HepG2 (cell line): ENCODE results near the gene ZBTB7B. TPM values are rescaled to one million over a fixed set of nuclear protein-coding genes. Genes with fewer than 3 reads are reported as not detected.

Experiments
- ATAC-seq: fragments of 200-7000 bp; cut with Tn5 transposase; 3 replicates; pipeline ENCODE4 v1.9.1; 2020; ENCODE audit warnings: mild to moderate bottlenecking, moderate library complexity
- BruUV-seq: library from RNA; stranded (reverse); fragments of 400-500 nt; replicated peaks from 2 replicates; lab custom pipeline; 2021; lab: Mats Ljungman, UMichigan
- CTCF ChIA-PET: fragments of 300-600 bp; formaldehyde crosslinking; extraction: SDS; loops from one replicate; lab custom pipeline; 2021; ENCODE audit warnings: low total read pairs, inconsistent platforms, low intra/inter-chr PET ratio; lab: Yijun Ruan, JAX
- POLR2A ChIA-PET: fragments of 350-600 bp; sonication (Branson Sonifier 250); formaldehyde crosslinking; loops from one replicate; lab custom pipeline; 2020; ENCODE audit warnings: antibody characterized with exemption, inconsistent platforms; lab: Yijun Ruan, JAX
- DNase-seq: peaks from one replicate; pipeline ENCODE4 v3.0.0-alpha.2; 2015; ENCODE audit warnings: low spot score
- FAIRE-seq: peaks from 3 replicates; lab custom pipeline; 2011; peaks lifted over from hg19 to GRCh38; lab: Jason Lieb, UNC
- H2AFZ ChIP-seq: one replicate; pipeline ENCODE4 v1.6.1; 2011; ENCODE audit warnings: low read length, inconsistent platforms
- H3K27ac ChIP-seq: fragments of 300-600 bp; 3 replicates; pipeline ENCODE4 v1.8.0; 2011; ENCODE audit warnings: mixed run types, mild to moderate bottlenecking, mixed read lengths, low read length, inconsistent platforms; ENCODE audit not compliant: insufficient read depth; ENCODE audit errors: extremely low read length
- H3K27me3 ChIP-seq, 2 experiments: fragments of 200-600 bp in 1 of 2; 2 replicates in 1 of 2; 3 replicates in 1 of 2; pipeline versions ENCODE4 v1.6.0 to v1.8.0; 2011; ENCODE audit warnings: low read length in 2 of 2, mild to moderate bottlenecking in 2 of 2, moderate library complexity in 2 of 2, inconsistent platforms in 1 of 2; ENCODE audit not compliant: insufficient read depth in 2 of 2, control insufficient read depth in 1 of 2
- H3K36me3 ChIP-seq, 2 experiments: fragments of 200-600 bp in 1 of 2; replicated peaks in 1 of 2; 2 replicates in 1 of 2; 3 replicates in 1 of 2; pipeline versions ENCODE4 v1.5.1 to v1.8.0; 2011; ENCODE audit warnings: low read length in 2 of 2, inconsistent platforms in 1 of 2; ENCODE audit not compliant: insufficient read depth in 2 of 2, control insufficient read depth in 1 of 2
- H3K4me1 ChIP-seq: 2 replicates; pipeline ENCODE4 v1.5.1; 2012; ENCODE audit warnings: low read length, inconsistent platforms; ENCODE audit not compliant: insufficient read depth
- H3K4me2 ChIP-seq: 2 replicates; pipeline ENCODE4 v1.6.0; 2011; ENCODE audit warnings: low read depth, low read length, inconsistent platforms
- H3K4me3 ChIP-seq, 3 experiments: fragments of 200-600 bp in 1 of 3; sonication (generic), shearing (Covaris generic) in 1 of 3; replicated peaks in 1 of 3; 2 replicates each; pipeline ENCODE4 v1.5.1; 2011 to 2016; ENCODE audit warnings: low read length in 3 of 3, inconsistent platforms in 2 of 3, low read depth in 2 of 3, mild to moderate bottlenecking in 2 of 3, control low read depth in 1 of 3, mixed read lengths in 1 of 3; ENCODE audit not compliant: insufficient read depth in 1 of 3
- H3K79me2 ChIP-seq: one replicate; pipeline ENCODE4 v1.6.1; 2011; ENCODE audit warnings: low read length, inconsistent platforms; ENCODE audit not compliant: insufficient read depth
- H3K9ac ChIP-seq: 2 replicates; pipeline ENCODE4 v1.6.0; 2011; ENCODE audit warnings: mild to moderate bottlenecking, low read depth, low read length, inconsistent platforms; ENCODE audit not compliant: insufficient read depth
- H3K9me3 ChIP-seq: 2 replicates; pipeline ENCODE4 v1.5.1; 2012; ENCODE audit warnings: mild to moderate bottlenecking, low read length
- H4K20me1 ChIP-seq: 2 replicates; pipeline ENCODE4 v1.6.0; 2011; ENCODE audit warnings: inconsistent platforms, mild to moderate bottlenecking, low read length, moderate library complexity; ENCODE audit not compliant: insufficient read depth
- AGO2 ChIP-seq: fragments of 200-400 bp; formaldehyde crosslinking; optimal IDR thresholded peaks from 2 replicates; pipeline ENCODE3; 2017; ENCODE audit warnings: mild to moderate bottlenecking, low read depth, low read length, moderate library complexity
- NRL ChIP-seq: sonication (generic); formaldehyde crosslinking; IDR thresholded peaks from 2 replicates; pipeline ENCODE4 v1.5.0; 2020; ENCODE audit warnings: missing genetic modification reagents, mild to moderate bottlenecking, moderate library complexity, borderline replicate concordance
- PTBP1 ChIP-seq: fragments of 200-400 bp; formaldehyde crosslinking; IDR thresholded peaks from 2 replicates; pipeline ENCODE4 v1.6.1; 2018; ENCODE audit warnings: low read length, low read depth; ENCODE audit not compliant: poor library complexity, severe bottlenecking
- ZNF652 ChIP-seq: IDR thresholded peaks from 2 replicates; pipeline ENCODE4 v1.6.1; 2016; ENCODE audit warnings: low read depth, borderline replicate concordance
- ZNF713 ChIP-seq: sonication (generic); formaldehyde crosslinking; IDR thresholded peaks from 2 replicates; pipeline ENCODE4 v1.4.0; 2020; ENCODE audit warnings: mild to moderate bottlenecking, missing genetic modification reagents
- ZSCAN25 ChIP-seq: sonication (generic); formaldehyde crosslinking; IDR thresholded peaks from 2 replicates; pipeline ENCODE4 v1.8.0; 2022; ENCODE audit warnings: mild to moderate bottlenecking, missing genetic modification reagents
- WGBS: methylation state at CpG from one replicate; pipeline ENCODE4 v1.1.6; 2017; ENCODE audit warnings: low lambda C conversion rate; 5-methylcytosine and 5-hydroxymethylcytosine counted together
- in situ Hi-C: cut with HindIII; loops from 2 replicates; pipeline ENCODE4 v1.10.0; 2017; ENCODE audit warnings: low pct_unique_long_range_greater_than_20kb; ENCODE audit not compliant: extremely low pct_ligation_motif_present
- intact Hi-C: fragments of 100-400 bp; cut with micrococcal nuclease; formaldehyde crosslinking; loops from one replicate; pipeline ENCODE4 v1.10.0; 2022; ENCODE audit not compliant: unreplicated experiment
- polyA plus RNA-seq, 8 experiments: library from polyadenylated mRNA; depleted of rRNA in 3 of 8; stranded (reverse) in 7 of 8; unstranded in 1 of 8; fragments of >200 nt; fragmentation: Illumina TruSeq in 4 of 8; extraction: Trizol in 4 of 8; gene quantifications; 2 replicates each; pipeline versions ENCODE4 v1.2.1 to v1.2.3, GENCODE V29; 2011 to 2016; ENCODE audit warnings: low read depth in 4 of 8, missing spikeins in 1 of 8, mixed read lengths in 1 of 8; ENCODE audit not compliant: insufficient read depth in 1 of 8
- total RNA-seq, 5 experiments: library from RNA; depleted of rRNA; stranded (reverse); fragments of >200 nt; fragmentation: Illumina TruSeq; extraction: Trizol; gene quantifications; 2 replicates each; pipeline ENCODE4 v1.2.3, GENCODE V29; 2016; ENCODE audit warnings: low read depth in 1 of 5
- TF ChIP-seq, protein P1 (sequence below): sonication (generic); formaldehyde crosslinking; IDR thresholded peaks from 2 replicates; pipeline ENCODE4 v1.4.0; 2020; ENCODE audit warnings: missing genetic modification reagents
- TF ChIP-seq, protein P2 (sequence below): sonication (generic); formaldehyde crosslinking; IDR thresholded peaks from 2 replicates; pipeline ENCODE4 v1.4.0; 2020; ENCODE audit warnings: missing genetic modification reagents
- TF ChIP-seq, protein P3 (sequence below): sonication (generic); formaldehyde crosslinking; IDR thresholded peaks from 2 replicates; pipeline ENCODE4 v1.5.0; 2020; ENCODE audit warnings: mild to moderate bottlenecking, missing genetic modification reagents

Gene ZBTB7B
- total and polyA plus RNA-seq, 2 of the 13 experiments (the other 11 are each of a cell fraction or from before 2014, with no cell fraction given): 15.5 to 17.5 TPM

DNA sequence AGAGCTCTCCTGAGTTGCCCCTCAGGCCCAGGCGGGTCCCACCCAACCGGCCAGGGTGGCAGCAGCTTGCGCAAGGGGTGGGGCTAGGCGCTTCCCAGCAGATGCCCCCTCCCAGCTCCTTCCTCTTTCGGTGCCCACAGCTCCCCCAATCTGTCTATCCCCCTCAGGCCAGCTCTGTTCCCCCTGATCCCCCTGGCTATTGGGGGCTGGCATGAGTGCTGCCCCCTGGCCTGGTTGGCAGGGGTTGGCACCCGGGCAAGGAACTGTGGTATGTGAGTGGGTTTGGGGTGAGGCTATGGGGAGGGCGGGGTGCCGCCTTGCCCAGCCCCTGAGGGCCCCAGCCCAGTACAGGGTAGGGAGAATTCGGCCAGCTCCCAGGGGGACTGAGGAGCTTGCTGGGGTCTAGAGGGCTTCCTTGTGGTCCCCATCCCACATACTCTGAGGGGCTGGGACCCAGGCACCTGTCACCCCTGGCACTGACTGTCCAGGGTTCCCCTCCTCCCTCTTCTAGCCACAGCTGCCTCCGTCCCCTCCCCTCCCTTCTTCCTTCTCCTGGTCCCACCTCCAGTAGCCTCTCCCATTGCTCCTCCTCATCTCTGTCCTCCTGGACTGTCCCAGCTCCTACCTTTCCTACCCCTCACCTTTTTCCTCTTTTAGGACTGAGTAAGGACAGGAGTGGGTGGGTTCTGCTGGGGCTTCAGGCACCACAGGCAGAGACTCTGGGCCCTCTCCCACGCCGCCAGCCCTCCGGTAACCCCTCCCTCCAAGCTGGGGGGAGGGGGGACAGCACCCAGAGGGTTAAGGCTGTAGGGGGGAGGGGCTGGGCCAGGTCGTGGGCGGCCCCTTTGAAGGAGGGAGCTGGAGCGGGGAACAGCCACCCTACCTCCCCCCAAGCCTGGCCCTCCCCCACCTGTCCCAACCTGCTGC, 5.7 kb downstream of the ZBTB7B start:
- H3K27ac ChIP-seq: peak overlapping the region; percentile 30
- 91% methylated on average over 4 of the region's 16 CpGs for WGBS
- DNase-seq (no peak), ATAC-seq (no peak), FAIRE-seq (no peak)
- H2AFZ ChIP-seq: no peak overlapping the region
- CTCF ChIA-PET: no interaction called here
- H3K9ac ChIP-seq: peak overlapping the region; percentile 10; the same call in 1 of the 2 replicates
- POLR2A ChIA-PET: interaction anchor here (0.8 to 0.9 kb wide), 2 partner anchors 9 kb away, joined by 3 read pairs; no protein-coding TSS in a partner anchor
- peaks cover 93% of the 10 kb centered on the region for H3K4me1 ChIP-seq
- BruUV-seq: no TSS peak
- no peaks in the 10 kb centered on the region for H3K27me3 ChIP-seq
- in situ Hi-C loops: no loop called here
- H3K9me3 ChIP-seq: no peaks in the 10 kb centered on the region
- H3K4me3 ChIP-seq: no peak overlapping the region; a peak in 1 of 6 replicates
- peaks cover 10% of the 10 kb centered on the region; the same call in 1 of the 2 replicates for H4K20me1 ChIP-seq
- peaks cover 3 to 16% of the 10 kb centered on the region in 2 experiments; a peak in 3 of 5 replicates for H3K36me3 ChIP-seq
- H3K79me2 ChIP-seq: peaks cover 41% of the 10 kb centered on the region
- intact Hi-C loops: no loop called here
- no peak overlapping the region for H3K4me2 ChIP-seq
- TF ChIP-seq, protein P1, sequence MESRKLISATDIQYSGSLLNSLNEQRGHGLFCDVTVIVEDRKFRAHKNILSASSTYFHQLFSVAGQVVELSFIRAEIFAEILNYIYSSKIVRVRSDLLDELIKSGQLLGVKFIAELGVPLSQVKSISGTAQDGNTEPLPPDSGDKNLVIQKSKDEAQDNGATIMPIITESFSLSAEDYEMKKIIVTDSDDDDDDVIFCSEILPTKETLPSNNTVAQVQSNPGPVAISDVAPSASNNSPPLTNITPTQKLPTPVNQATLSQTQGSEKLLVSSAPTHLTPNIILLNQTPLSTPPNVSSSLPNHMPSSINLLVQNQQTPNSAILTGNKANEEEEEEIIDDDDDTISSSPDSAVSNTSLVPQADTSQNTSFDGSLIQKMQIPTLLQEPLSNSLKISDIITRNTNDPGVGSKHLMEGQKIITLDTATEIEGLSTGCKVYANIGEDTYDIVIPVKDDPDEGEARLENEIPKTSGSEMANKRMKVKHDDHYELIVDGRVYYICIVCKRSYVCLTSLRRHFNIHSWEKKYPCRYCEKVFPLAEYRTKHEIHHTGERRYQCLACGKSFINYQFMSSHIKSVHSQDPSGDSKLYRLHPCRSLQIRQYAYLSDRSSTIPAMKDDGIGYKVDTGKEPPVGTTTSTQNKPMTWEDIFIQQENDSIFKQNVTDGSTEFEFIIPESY: 0 out of 2 replicates have a peak, but pooled peaks have one; percentile 8
- peak; percentile 43; the same call in 1 of the 2 replicates for TF ChIP-seq NRL (CRISPR knock-in tag)
- TF ChIP-seq, protein P2, sequence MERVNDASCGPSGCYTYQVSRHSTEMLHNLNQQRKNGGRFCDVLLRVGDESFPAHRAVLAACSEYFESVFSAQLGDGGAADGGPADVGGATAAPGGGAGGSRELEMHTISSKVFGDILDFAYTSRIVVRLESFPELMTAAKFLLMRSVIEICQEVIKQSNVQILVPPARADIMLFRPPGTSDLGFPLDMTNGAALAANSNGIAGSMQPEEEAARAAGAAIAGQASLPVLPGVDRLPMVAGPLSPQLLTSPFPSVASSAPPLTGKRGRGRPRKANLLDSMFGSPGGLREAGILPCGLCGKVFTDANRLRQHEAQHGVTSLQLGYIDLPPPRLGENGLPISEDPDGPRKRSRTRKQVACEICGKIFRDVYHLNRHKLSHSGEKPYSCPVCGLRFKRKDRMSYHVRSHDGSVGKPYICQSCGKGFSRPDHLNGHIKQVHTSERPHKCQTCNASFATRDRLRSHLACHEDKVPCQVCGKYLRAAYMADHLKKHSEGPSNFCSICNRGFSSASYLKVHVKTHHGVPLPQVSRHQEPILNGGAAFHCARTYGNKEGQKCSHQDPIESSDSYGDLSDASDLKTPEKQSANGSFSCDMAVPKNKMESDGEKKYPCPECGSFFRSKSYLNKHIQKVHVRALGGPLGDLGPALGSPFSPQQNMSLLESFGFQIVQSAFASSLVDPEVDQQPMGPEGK: peak; percentile 25; the same call in 1 of the 2 replicates
- TF ChIP-seq PTBP1: no peak
- TF ChIP-seq ZNF652 (CRISPR knock-in tag): 0 out of 2 replicates have a peak, but pooled peaks have one; percentile 43
- TF ChIP-seq ZNF713 (CRISPR knock-in tag): no peak
- TF ChIP-seq AGO2: peak; percentile 34
- TF ChIP-seq, protein P3, sequence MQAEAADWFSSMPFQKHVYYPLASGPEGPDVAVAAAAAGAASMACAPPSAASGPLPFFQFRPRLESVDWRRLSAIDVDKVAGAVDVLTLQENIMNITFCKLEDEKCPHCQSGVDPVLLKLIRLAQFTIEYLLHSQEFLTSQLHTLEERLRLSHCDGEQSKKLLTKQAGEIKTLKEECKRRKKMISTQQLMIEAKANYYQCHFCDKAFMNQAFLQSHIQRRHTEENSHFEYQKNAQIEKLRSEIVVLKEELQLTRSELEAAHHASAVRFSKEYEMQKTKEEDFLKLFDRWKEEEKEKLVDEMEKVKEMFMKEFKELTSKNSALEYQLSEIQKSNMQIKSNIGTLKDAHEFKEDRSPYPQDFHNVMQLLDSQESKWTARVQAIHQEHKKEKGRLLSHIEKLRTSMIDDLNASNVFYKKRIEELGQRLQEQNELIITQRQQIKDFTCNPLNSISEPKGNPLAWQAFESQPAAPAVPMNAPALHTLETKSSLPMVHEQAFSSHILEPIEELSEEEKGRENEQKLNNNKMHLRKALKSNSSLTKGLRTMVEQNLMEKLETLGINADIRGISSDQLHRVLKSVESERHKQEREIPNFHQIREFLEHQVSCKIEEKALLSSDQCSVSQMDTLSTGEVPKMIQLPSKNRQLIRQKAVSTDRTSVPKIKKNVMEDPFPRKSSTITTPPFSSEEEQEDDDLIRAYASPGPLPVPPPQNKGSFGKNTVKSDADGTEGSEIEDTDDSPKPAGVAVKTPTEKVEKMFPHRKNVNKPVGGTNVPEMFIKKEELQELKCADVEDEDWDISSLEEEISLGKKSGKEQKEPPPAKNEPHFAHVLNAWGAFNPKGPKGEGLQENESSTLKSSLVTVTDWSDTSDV: no peak
- no peak for TF ChIP-seq ZSCAN25 (CRISPR knock-in tag)
